Measurements from ENCODE around the gene LRCH1. TPM values are rescaled to one million over a fixed set of nuclear protein-coding genes. Genes with fewer than 3 reads are reported as not detected.

LRCH1 gene
- total and polyA plus RNA-seq, 11 donors: 4.5 to 20.1 (median 12.5) TPM

- no peak overlapping the region for H3K4me3 ChIP-seq
- ATAC-seq (no peak), DNase-seq (no peak)
- TF ChIP-seq POLR2A (IDR thresholded peaks at IDR 0.05): no peak
- TF ChIP-seq, protein P1, sequence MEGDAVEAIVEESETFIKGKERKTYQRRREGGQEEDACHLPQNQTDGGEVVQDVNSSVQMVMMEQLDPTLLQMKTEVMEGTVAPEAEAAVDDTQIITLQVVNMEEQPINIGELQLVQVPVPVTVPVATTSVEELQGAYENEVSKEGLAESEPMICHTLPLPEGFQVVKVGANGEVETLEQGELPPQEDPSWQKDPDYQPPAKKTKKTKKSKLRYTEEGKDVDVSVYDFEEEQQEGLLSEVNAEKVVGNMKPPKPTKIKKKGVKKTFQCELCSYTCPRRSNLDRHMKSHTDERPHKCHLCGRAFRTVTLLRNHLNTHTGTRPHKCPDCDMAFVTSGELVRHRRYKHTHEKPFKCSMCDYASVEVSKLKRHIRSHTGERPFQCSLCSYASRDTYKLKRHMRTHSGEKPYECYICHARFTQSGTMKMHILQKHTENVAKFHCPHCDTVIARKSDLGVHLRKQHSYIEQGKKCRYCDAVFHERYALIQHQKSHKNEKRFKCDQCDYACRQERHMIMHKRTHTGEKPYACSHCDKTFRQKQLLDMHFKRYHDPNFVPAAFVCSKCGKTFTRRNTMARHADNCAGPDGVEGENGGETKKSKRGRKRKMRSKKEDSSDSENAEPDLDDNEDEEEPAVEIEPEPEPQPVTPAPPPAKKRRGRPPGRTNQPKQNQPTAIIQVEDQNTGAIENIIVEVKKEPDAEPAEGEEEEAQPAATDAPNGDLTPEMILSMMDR (IDR thresholded peaks at IDR 0.05): no peak
- intact Hi-C loops (cut with DNase I): no loop called here
- H3K9me3 ChIP-seq: no peaks in the 10 kb centered on the region
- H3K27me3 ChIP-seq: no peaks in the 10 kb centered on the region
- H3K4me1 ChIP-seq: peaks cover 0 to 13% (median 3%) of the 10 kb centered on the region in 12 donors
- 62 to 88% (median 82%) methylated on average over 4 of the region's 4 CpGs for WGBS, 4 donors
- H3K36me3 ChIP-seq: no peaks in the 10 kb centered on the region
- H3K27ac ChIP-seq: peak overlapping the region in 7 of 12 donors; percentile 22 to 71 (median 43)
Measured at GRCh38 chr13:46529216-46529919, 23.6 kb upstream of the LRCH1 start.

DNA sequence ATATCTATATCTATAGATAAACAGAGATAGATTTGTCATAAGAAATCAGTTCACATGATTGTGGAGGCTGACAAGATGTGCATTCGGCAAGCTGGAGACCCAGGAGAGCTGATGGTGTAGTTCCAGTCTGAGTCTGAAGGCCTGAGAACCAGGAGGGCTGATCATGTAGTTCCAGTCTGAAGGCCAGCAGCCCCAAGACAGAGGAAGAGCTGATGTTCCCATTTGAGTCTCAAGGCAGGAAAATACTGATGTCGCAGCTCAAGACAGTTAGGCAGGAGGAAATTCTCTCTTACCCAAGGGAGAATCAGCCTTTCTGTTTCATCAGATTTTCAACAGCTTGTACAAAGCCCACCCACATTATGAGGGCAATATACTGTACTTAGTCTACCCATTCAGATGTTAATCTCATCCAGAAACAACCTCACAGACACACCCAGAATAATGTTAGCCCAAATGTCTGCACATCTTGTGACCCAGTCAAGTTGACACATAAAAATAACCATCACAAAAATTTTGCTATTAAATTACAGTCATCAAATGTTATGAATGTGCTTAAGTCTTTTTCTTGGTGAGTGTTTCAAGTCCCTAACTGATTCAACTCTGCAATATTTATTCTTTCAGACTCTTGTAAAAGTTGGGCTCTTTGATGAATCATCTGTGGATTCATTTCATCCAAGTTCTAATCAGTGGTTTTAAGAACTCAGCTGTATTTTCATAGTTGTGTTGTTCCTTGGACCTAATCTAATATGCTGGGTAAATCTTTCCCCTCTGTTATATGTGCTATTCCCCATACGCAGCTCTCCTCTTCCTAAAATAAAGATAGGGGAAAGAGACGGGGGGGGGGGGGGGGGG is 22.7 kb upstream of the LRCH1 start:
- peak overlapping the region in 7 of 12 donors; percentile 22 to 71 (median 43) for H3K27ac ChIP-seq
- DNase-seq (no peak), ATAC-seq (peak; percentile 41 to 76 (median 71))
- peaks cover 0 to 13% (median 3%) of the 10 kb centered on the region in 12 donors for H3K4me1 ChIP-seq
- TF ChIP-seq, protein P1 (IDR thresholded peaks at IDR 0.05): no peak
- TF ChIP-seq POLR2A (IDR thresholded peaks at IDR 0.05): no peak
- H3K27me3 ChIP-seq: no peaks in the 10 kb centered on the region
- no peak overlapping the region for H3K4me3 ChIP-seq
- no peaks in the 10 kb centered on the region for H3K9me3 ChIP-seq
- intact Hi-C loops (cut with DNase I): no loop called here
- no peaks in the 10 kb centered on the region for H3K36me3 ChIP-seq
- 45 to 61% (median 52%) methylated on average over 3 to 4 of the region's 4 CpGs for WGBS, 4 donors

DNA sequence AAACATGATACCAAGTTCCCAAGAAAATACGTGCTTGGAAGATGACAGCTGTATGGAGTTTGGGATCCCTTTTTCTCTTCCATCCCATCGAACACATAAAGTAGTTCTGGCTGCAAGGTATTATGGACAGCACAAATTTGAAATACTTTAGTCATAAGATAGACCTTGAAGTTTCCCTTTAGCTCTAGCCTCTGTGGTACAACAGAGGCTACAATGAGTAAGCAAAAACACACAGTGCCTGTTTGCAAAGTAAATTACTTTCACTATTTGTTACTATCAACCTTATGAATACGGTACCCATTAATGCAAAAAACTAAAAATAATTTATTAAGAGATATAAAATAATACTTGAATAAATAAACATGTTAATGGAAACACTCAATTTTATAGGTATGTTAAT is 21.0 kb upstream of the LRCH1 start:
- Histone ChIP-seq H3K27me3 (no peaks in the 10 kb centered on the region), H3K36me3 (no peaks in the 10 kb centered on the region), H3K4me3 (no peak overlapping the region), H3K27ac (peak overlapping the region in 4 of 12 donors; percentile 62 to 75 (median 68)), H3K9me3 (no peaks in the 10 kb centered on the region), H3K4me1 (peaks cover 0 to 12% (median 3%) of the 10 kb centered on the region in 12 donors)
- DNase-seq (no peak), ATAC-seq (no peak)
- 82 to 94% (median 86%) methylated on average over 3 of the region's 3 CpGs for WGBS, 4 donors
- TF ChIP-seq POLR2A (IDR thresholded peaks at IDR 0.05): no peak
- TF ChIP-seq, protein P1 (IDR thresholded peaks at IDR 0.05): no peak
- intact Hi-C loops (cut with DNase I): no loop called here

DNA sequence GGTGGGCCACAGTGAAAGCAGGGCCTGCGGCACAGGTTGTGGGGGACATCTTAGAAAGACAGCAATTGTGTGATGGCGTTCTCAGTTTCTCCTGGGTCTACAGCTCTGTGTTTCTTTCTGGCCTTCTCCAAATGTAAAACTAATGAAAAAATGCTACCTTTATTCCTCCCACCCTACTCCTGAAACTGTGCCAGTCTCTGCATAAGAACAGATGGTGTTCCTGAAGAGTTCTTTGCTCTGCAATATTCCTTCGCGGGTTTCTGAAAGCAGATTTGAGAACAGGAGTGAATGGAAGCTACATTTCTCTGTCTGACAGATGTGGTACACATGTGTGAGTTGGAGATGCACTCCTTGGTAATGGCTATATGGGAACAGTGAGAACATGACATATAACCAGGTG is 18.0 kb upstream of the LRCH1 start:
- Histone ChIP-seq H3K4me3 (no peak overlapping the region), H3K36me3 (no peaks in the 10 kb centered on the region), H3K9me3 (no peaks in the 10 kb centered on the region), H3K4me1 (peaks cover 0 to 12% (median 1%) of the 10 kb centered on the region in 12 donors), H3K27me3 (no peaks in the 10 kb centered on the region), H3K27ac (no peak overlapping the region)
- intact Hi-C loops (cut with DNase I): no loop called here
- WGBS, 4 donors: 95 to 97% (median 96%) methylated on average over 4 of the region's 4 CpGs
- TF ChIP-seq POLR2A (IDR thresholded peaks at IDR 0.05): no peak
- TF ChIP-seq, protein P1 (IDR thresholded peaks at IDR 0.05): no peak
- no peak for ATAC-seq
- DNase-seq: no peak
